Measurements from ENCODE around the gene MTHFS. TPM values are rescaled to one million over a fixed set of nuclear protein-coding genes. Genes with fewer than 3 reads are reported as not detected.

The MTHFS gene
- polyA plus RNA-seq, 4 donors: 72.6 to 221 (median 137) TPM

- no peak for FAIRE-seq
- peaks cover 2 to 26% (median 3%) of the 10 kb centered on the region in 3 donors for H3K36me3 ChIP-seq (ENCODE audit: control insufficient read depth in 3 of 3, insufficient read depth in 2 of 3, low read depth in 1 of 3, low read length in 3 of 3)
- H3K27ac ChIP-seq (ENCODE audit: low read depth in 1 of 3, low read length in 2 of 3): peak overlapping the region in 1 of 3 donors; percentile 21
- H3K27me3 ChIP-seq (ENCODE audit: control insufficient read depth in 3 of 3, insufficient read depth in 3 of 3, low read length in 3 of 3): no peaks in the 10 kb centered on the region
- 16 to 69% (median 26%) methylated on average over 1 of the region's 1 CpG for WGBS, 3 donors
- H3K4me3 ChIP-seq (ENCODE audit: low read depth in 1 of 3, low read length in 3 of 3): no peak overlapping the region
- peak; percentile 44 to 56 for DNase-seq
- H3K4me1 ChIP-seq (ENCODE audit: control insufficient read depth in 3 of 3, insufficient read depth in 2 of 3, low read depth in 1 of 3, low read length in 2 of 3): peaks cover 4 to 19% (median 8%) of the 10 kb centered on the region in 3 donors
- H3K9me3 ChIP-seq (ENCODE audit: control insufficient read depth in 2 of 2, insufficient read depth in 1 of 2, low read depth in 1 of 2, low read length in 1 of 2): no peaks in the 10 kb centered on the region
Observed at GRCh38 chr15:79862191-79862590, 34.6 kb downstream of the MTHFS start.

DNA sequence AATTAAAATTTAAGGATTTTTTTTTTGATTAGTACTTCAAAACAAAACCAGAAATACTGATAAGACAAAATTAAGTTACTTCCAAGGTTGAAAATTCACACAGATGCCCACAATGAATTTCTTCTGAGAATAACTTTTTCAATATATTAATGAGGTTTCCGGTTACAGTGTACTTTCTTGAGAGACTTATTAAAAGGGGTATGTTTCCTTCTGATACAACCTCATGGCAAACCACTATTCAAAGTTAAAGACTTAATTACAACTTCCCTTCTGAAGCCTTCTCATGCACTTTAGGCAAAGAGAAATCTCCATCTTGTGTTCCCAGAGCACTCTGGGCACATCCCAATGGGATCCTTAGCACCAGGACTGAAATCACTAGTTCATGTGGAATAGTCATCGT, 36.2 kb downstream of the MTHFS start:
- H3K4me1 ChIP-seq (ENCODE audit: control insufficient read depth in 3 of 3, insufficient read depth in 2 of 3, low read depth in 1 of 3, low read length in 2 of 3): peaks cover 4 to 19% (median 8%) of the 10 kb centered on the region in 3 donors
- FAIRE-seq (no peak), DNase-seq (no peak)
- H3K27me3 ChIP-seq (ENCODE audit: control insufficient read depth in 3 of 3, insufficient read depth in 3 of 3, low read length in 3 of 3): no peaks in the 10 kb centered on the region
- no peaks in the 10 kb centered on the region for H3K9me3 ChIP-seq (ENCODE audit: control insufficient read depth in 2 of 2, insufficient read depth in 1 of 2, low read depth in 1 of 2, low read length in 1 of 2)
- no peak overlapping the region for H3K4me3 ChIP-seq (ENCODE audit: low read depth in 1 of 3, low read length in 3 of 3)
- WGBS, 3 donors: 93 to 100% (median 95%) methylated on average over 2 of the region's 2 CpGs
- H3K36me3 ChIP-seq (ENCODE audit: control insufficient read depth in 3 of 3, insufficient read depth in 2 of 3, low read depth in 1 of 3, low read length in 3 of 3): peaks cover 0 to 20% (median 0%) of the 10 kb centered on the region in 3 donors
- H3K27ac ChIP-seq (ENCODE audit: low read depth in 1 of 3, low read length in 2 of 3): no peak overlapping the region

- Histone ChIP-seq H3K4me3 (ENCODE audit: low read depth in 1 of 3, low read length in 3 of 3) (no peak overlapping the region), H3K36me3 (ENCODE audit: control insufficient read depth in 3 of 3, insufficient read depth in 2 of 3, low read depth in 1 of 3, low read length in 3 of 3) (peaks cover 0 to 15% (median 1%) of the 10 kb centered on the region in 3 donors), H3K27ac (ENCODE audit: low read depth in 1 of 3, low read length in 2 of 3) (peak overlapping the region in 1 of 3 donors; percentile 7), H3K4me1 (ENCODE audit: control insufficient read depth in 3 of 3, insufficient read depth in 2 of 3, low read depth in 1 of 3, low read length in 2 of 3) (peaks cover 4 to 15% (median 8%) of the 10 kb centered on the region in 3 donors), H3K9me3 (ENCODE audit: control insufficient read depth in 2 of 2, insufficient read depth in 1 of 2, low read depth in 1 of 2, low read length in 1 of 2) (no peaks in the 10 kb centered on the region), H3K27me3 (ENCODE audit: control insufficient read depth in 3 of 3, insufficient read depth in 3 of 3, low read length in 3 of 3) (no peaks in the 10 kb centered on the region)
- FAIRE-seq (peak; percentile 57), DNase-seq (no peak)
- WGBS, 3 donors: 72 to 91% (median 87%) methylated on average over 2 of the region's 2 CpGs
Observed at GRCh38 chr15:79858469-79858868, 38.3 kb downstream of the MTHFS start.

GRCh38 chr15:79853492-79854328, 43.1 kb downstream of the MTHFS start:
- Histone ChIP-seq H3K4me1 (ENCODE audit: control insufficient read depth in 3 of 3, insufficient read depth in 2 of 3, low read depth in 1 of 3, low read length in 2 of 3) (peaks cover 0 to 5% (median 3%) of the 10 kb centered on the region in 3 donors), H3K36me3 (ENCODE audit: control insufficient read depth in 3 of 3, insufficient read depth in 2 of 3, low read depth in 1 of 3, low read length in 3 of 3) (peaks cover 0 to 9% (median 1%) of the 10 kb centered on the region in 3 donors), H3K27ac (ENCODE audit: low read depth in 1 of 3, low read length in 2 of 3) (no peak overlapping the region), H3K9me3 (ENCODE audit: control insufficient read depth in 2 of 2, insufficient read depth in 1 of 2, low read depth in 1 of 2, low read length in 1 of 2) (no peaks in the 10 kb centered on the region), H3K27me3 (ENCODE audit: control insufficient read depth in 3 of 3, insufficient read depth in 3 of 3, low read length in 3 of 3) (no peaks in the 10 kb centered on the region), H3K4me3 (ENCODE audit: low read depth in 1 of 3, low read length in 3 of 3) (no peak overlapping the region)
- FAIRE-seq (no peak), DNase-seq (peak; percentile 80 to 85)
- 47 to 50% (median 47%) methylated on average over 8 of the region's 8 CpGs for WGBS, 3 donors

DNA sequence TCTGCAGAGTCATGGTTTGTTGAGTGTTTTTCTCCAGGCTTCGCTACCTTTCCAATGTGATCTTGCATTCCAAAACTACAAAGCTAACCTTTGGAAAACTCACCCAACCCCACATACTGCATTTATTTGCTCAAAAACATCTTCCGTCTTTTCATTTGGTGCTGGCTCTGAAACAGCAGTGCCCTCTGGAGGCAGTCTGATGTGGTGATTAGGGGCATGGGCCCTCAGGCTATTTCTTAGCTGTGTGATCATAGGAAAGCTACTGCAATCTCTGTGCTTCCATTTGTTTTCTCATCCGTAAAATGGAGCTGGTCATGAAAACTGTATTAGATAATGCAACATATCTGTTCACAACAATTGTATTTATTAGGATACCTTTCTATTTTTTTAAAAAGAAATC, 47.0 kb downstream of the MTHFS start:
- Histone ChIP-seq H3K27me3 (ENCODE audit: control insufficient read depth in 3 of 3, insufficient read depth in 3 of 3, low read length in 3 of 3) (no peaks in the 10 kb centered on the region), H3K27ac (ENCODE audit: low read depth in 1 of 3, low read length in 2 of 3) (no peak overlapping the region), H3K4me1 (ENCODE audit: control insufficient read depth in 3 of 3, insufficient read depth in 2 of 3, low read depth in 1 of 3, low read length in 2 of 3) (no peaks in the 10 kb centered on the region), H3K9me3 (ENCODE audit: control insufficient read depth in 2 of 2, insufficient read depth in 1 of 2, low read depth in 1 of 2, low read length in 1 of 2) (no peaks in the 10 kb centered on the region), H3K36me3 (ENCODE audit: control insufficient read depth in 3 of 3, insufficient read depth in 2 of 3, low read depth in 1 of 3, low read length in 3 of 3) (peaks cover 0 to 21% (median 8%) of the 10 kb centered on the region in 3 donors), H3K4me3 (ENCODE audit: low read depth in 1 of 3, low read length in 3 of 3) (no peak overlapping the region)
- FAIRE-seq (no peak), DNase-seq (peak in 1 of 2 donors; percentile 16)
- WGBS, 3 donors: 91 to 93% (median 93%) methylated on average over 3 of the region's 3 CpGs

- no peaks in the 10 kb centered on the region for H3K27me3 ChIP-seq (ENCODE audit: control insufficient read depth in 3 of 3, insufficient read depth in 3 of 3, low read length in 3 of 3)
- no peak for FAIRE-seq
- DNase-seq: peak in 1 of 2 donors; percentile 35
- H3K36me3 ChIP-seq (ENCODE audit: control insufficient read depth in 3 of 3, insufficient read depth in 2 of 3, low read depth in 1 of 3, low read length in 3 of 3): peaks cover 0 to 20% (median 16%) of the 10 kb centered on the region in 3 donors
- no peaks in the 10 kb centered on the region for H3K4me1 ChIP-seq (ENCODE audit: control insufficient read depth in 3 of 3, insufficient read depth in 2 of 3, low read depth in 1 of 3, low read length in 2 of 3)
- H3K4me3 ChIP-seq (ENCODE audit: low read depth in 1 of 3, low read length in 3 of 3): no peak overlapping the region
- no peak overlapping the region for H3K27ac ChIP-seq (ENCODE audit: low read depth in 1 of 3, low read length in 2 of 3)
- no peaks in the 10 kb centered on the region for H3K9me3 ChIP-seq (ENCODE audit: control insufficient read depth in 2 of 2, insufficient read depth in 1 of 2, low read depth in 1 of 2, low read length in 1 of 2)
- WGBS, 3 donors: 91 to 95% (median 95%) methylated on average over 2 of the region's 2 CpGs
Observed at GRCh38 chr15:79846539-79846938, 50.3 kb downstream of the MTHFS start.

DNA sequence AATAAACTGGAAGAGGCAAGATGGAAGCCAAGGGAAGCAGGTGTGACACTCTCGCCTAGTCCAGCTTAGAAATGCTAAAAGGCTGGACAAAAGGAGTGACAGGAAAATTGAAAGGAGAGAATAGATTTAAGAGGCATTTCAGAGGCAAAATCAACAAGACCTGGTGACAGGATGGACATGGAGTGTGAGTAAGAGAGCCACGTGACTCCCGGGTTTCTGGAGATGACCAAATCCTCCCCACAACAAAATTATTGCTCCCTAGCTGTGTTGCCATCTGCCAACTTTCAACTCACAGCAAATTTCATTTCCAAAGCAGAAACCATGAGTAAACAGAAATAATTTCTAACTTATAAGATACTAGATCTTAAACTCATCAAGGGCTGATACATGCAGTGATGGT, 52.6 kb downstream of the MTHFS start:
- Histone ChIP-seq H3K36me3 (ENCODE audit: control insufficient read depth in 3 of 3, insufficient read depth in 2 of 3, low read depth in 1 of 3, low read length in 3 of 3) (peaks cover 0 to 24% (median 16%) of the 10 kb centered on the region in 3 donors), H3K9me3 (ENCODE audit: control insufficient read depth in 2 of 2, insufficient read depth in 1 of 2, low read depth in 1 of 2, low read length in 1 of 2) (no peaks in the 10 kb centered on the region), H3K27me3 (ENCODE audit: control insufficient read depth in 3 of 3, insufficient read depth in 3 of 3, low read length in 3 of 3) (no peaks in the 10 kb centered on the region), H3K4me1 (ENCODE audit: control insufficient read depth in 3 of 3, insufficient read depth in 2 of 3, low read depth in 1 of 3, low read length in 2 of 3) (no peaks in the 10 kb centered on the region), H3K27ac (ENCODE audit: low read depth in 1 of 3, low read length in 2 of 3) (no peak overlapping the region), H3K4me3 (ENCODE audit: low read depth in 1 of 3, low read length in 3 of 3) (no peak overlapping the region)
- DNase-seq: no peak
- WGBS, 3 donors: 75 to 96% (median 92%) methylated on average over 3 of the region's 3 CpGs
- no peak for FAIRE-seq

GRCh38 chr15:79837846-79838245, 59.0 kb downstream of the MTHFS start:
- H3K36me3 ChIP-seq (ENCODE audit: control insufficient read depth in 3 of 3, insufficient read depth in 2 of 3, low read depth in 1 of 3, low read length in 3 of 3): peaks cover 3 to 22% (median 5%) of the 10 kb centered on the region in 3 donors
- DNase-seq (no peak), FAIRE-seq (no peak)
- no peak overlapping the region for H3K4me3 ChIP-seq (ENCODE audit: low read depth in 1 of 3, low read length in 3 of 3)
- no peaks in the 10 kb centered on the region for H3K9me3 ChIP-seq (ENCODE audit: control insufficient read depth in 2 of 2, insufficient read depth in 1 of 2, low read depth in 1 of 2, low read length in 1 of 2)
- H3K4me1 ChIP-seq (ENCODE audit: control insufficient read depth in 3 of 3, insufficient read depth in 2 of 3, low read depth in 1 of 3, low read length in 2 of 3): no peaks in the 10 kb centered on the region
- H3K27me3 ChIP-seq (ENCODE audit: control insufficient read depth in 3 of 3, insufficient read depth in 3 of 3, low read length in 3 of 3): no peaks in the 10 kb centered on the region
- no peak overlapping the region for H3K27ac ChIP-seq (ENCODE audit: low read depth in 1 of 3, low read length in 2 of 3)

Data from small intestine (tissue), 7 donors.